Ramos (cell line): ENCODE measurements around the gene PPT2.

Experiments used
- in situ Hi-C: fragments of 300-500 bp; cut with MboI; formaldehyde crosslinking; loops from one replicate; pipeline ENCODE4 v1.14.3; 2022; ENCODE audit warnings: low sequenced_read_pairs; ENCODE audit not compliant: unreplicated experiment

Gene PPT2

GRCh38 chr6:32151181-32151862 lies 2.6 kb upstream of the PPT2 start:
- in situ Hi-C loops = no loop called here

DNA sequence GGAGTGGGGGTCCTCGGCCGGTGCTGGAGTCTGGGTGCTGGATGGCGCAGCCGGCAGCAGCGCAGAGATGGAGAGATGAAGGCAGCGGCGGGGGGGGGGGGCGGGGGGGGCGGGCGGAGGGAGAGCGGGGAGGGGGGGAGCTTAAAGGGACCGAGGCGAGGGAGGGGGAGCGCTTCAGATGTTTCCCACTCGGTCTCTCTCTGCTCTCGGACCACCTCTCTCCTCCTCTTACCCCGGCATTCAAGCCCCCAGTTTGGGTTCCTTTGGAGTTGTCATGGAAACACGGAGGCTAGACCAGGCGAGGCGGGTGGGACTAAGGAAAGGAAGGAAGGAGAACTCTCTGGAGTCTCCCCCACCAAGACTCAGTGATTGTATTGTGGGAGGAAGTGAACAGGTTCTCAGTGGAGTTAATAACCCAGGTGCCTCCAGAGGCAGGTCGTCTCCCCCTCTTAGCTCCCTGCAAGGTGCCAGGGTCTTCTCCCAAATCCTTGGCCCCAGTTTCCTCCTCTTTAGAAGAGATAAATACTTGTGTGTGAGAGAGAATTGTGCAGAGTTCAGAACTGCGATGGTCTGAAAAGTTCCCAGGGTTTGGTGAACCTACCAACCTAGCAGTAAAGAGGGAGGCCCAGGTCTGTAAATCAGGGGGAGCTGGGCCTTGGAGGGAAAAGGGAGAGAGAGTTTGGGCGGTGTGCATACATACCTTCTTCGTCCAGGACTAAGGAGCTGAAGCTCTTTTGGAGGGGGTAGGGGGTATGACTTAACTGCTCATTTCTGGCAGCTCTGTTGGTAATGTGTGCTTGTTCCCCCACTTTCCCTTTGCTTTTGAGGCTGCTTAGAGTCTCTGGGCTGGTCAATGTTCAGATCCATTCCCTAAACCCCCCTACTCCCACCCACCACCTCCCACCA lies 1.8 kb upstream of the PPT2 start, which contains the start of gene PRRT1:
PRRT1 (minus strand) TSS at position 77 of the 906 bp plus-strand sequence. CDS start 112 bp downstream, outside the sequence.
- in situ Hi-C loops = no loop called here

GRCh38 chr6:32152769-32153563 lies 975 bp upstream of the PPT2 start:
- in situ Hi-C loops = no loop called here

GRCh38 chr6:32154514-32155161 lies 697 bp downstream of the PPT2 start:
- in situ Hi-C loops = no loop called here

GRCh38 chr6:32156891-32157290 lies 3.0 kb downstream of the PPT2 start:
- in situ Hi-C loops = no loop called here

DNA sequence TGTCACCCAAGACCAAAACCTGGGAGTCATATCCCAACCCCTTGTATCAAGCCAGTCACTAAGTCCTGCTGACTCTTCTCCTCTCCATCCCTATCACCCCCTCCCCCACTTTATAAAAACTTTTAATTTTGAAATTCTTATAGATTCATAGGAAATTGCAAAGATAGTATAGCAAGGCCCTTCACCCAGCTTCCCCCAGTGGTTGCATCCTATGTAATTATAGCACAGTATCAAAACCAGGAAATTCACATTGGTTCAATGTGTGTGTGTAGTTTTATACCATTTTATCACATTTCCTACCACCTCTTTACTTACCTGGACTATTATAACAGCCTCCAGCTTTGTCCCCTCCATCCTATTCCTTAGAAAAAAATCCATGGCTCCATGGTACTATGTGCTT lies 4.1 kb downstream of the PPT2 start:
- in situ Hi-C loops = no loop called here

DNA sequence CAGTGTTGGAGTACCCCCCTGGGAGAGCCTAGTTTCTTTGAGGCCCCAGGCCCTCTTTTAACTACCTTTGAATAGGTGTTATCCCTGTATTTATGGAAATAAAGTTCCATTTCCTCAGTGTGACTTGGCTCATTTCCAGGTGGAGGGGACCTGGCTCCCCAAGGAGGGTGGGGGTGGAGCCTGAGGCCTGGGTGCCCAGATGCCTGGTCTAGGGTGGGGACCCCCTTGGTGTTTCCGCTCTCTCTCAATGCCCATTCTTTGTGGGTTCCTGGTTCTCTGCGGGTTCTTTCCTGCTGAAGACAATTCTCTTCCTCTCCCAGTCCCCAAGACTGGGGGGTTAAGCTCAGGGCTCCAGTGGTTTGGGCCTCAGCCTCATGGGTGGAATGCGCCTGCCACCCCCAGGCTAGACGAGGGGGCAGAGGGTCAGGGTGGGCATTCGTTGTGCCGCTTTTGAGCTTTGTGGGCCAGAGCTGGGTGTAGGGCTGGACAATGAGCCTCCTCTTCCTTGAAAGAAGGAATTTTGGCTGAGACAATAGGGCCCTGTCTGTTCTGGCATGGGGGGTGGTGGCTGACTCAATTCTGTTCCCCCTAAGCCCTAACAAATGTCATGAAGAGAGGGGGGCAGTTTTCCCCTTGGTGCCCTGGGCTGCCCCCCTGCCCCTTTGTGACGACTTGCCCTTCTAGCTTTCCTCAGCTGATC lies 9.8 kb downstream of the PPT2 start:
- in situ Hi-C loops = no loop called here

GRCh38 chr6:32164295-32164694 lies 10.4 kb downstream of the PPT2 start, which contains the start of gene EGFL8:
EGFL8 (plus strand) TSS chr6:32164595; CDS start chr6:32166166, 1,571 bp downstream.
- in situ Hi-C loops = no loop called here

- in situ Hi-C loops = no loop called here
Measured at GRCh38 chr6:32166411-32167061, 12.6 kb downstream of the PPT2 start.

GRCh38 chr6:32167154-32167760 lies 13.3 kb downstream of the PPT2 start:
- in situ Hi-C loops = no loop called here

GRCh38 chr6:32167761-32168262 lies 13.9 kb downstream of the PPT2 start:
- in situ Hi-C loops = no loop called here

DNA sequence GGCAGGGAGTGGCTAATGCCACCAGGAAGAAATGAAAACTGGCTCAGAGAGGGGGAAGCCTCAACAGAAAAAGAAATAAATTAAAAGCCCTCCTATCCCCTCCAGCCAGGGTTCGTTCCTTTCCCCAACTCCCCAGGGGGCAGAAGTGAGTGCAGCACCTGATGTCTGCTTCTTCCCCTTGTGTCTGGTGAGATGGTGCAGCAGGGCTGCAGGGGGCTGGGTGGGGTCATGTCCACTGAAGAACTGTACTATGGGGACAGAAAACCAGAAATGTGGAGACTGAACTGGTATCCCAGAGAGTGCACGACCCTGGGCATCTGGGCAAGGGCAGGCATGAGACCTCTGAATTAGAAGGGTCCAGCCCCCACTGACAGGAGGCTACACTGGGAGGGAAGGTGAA lies 14.4 kb downstream of the PPT2 start:
- in situ Hi-C loops = no loop called here

DNA sequence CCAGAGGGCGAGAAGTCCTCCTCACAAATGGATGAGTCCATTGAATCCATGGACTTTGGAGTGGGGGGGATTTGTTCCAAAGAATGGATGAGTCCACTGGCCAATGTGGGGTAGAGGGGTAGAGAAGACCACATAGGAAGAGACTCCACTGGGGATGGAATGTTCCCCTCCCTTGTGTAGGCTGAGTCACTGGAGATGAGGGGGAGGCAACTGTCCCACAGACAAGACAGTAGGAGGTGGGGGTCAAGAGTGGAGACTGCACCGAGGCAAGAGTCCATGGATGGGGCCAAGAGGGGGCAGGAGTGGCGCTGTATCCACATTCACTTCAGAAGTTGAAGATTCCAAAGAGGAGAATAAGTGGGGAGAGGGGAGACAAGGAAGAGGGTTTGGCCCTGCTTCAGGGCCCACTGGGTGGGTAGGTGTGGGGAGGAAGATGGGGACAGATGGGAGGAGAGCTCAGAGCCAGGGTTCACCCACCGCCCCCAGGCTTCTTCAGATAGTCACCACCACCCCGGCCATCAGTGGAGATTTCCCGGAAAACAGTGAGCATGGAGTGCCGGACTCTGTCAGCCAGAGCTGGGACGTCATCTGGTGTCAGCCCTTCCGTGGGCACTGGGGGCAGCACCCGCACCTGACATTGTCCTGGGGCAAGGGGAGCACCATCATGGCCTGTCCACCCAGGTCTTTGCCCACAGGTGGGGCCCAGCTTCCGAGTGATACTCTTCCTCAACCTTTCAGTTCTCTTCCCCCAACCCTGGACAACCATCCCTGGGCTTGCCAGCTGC lies 15.1 kb downstream of the PPT2 start:
- in situ Hi-C loops = no loop called here

DNA sequence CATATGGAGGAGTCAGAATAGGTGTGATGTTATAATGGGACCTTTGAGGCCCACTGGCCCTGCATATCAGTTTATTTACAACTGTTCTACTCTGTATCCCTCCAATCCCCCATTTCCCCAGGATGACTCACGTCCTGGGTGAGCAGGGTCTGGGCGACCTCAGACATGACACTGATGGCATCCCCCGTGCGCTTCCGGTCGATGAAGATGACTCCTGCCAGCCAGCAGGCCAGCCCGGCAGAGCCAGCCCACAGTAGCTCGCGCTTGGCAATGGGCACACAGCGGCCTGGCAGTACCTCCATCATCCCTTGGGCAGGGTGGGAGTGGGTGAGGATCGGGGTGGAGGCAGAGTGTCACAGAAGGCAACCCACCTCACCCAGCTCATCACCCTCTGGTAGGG lies 16.4 kb downstream of the PPT2 start:
- in situ Hi-C loops = no loop called here

- in situ Hi-C loops = no loop called here
Measured at GRCh38 chr6:32171234-32171633, 17.3 kb downstream of the PPT2 start.

- in situ Hi-C loops = no loop called here
Measured at GRCh38 chr6:32173051-32173727, 19.2 kb downstream of the PPT2 start.

- in situ Hi-C loops = no loop called here
Measured at GRCh38 chr6:32174416-32174815, 20.5 kb downstream of the PPT2 start.
